Esophagus squamous epithelium (tissue), 4 donors: ENCODE results near the gene STMN3.

Experiments
- POLR2A ChIP-seq, 4 donors: fragments of 450-650 bp; IDR thresholded peaks; one replicate each; pipeline ENCODE4 v1.6.1; 2017; ENCODE audit warnings: antibody characterized with exemption in 4 of 4, mild to moderate bottlenecking in 4 of 4, moderate library complexity in 3 of 4
- TF ChIP-seq, protein P1 (sequence below), 6 experiments: fragments of 450-650 bp in 4 of 6; fragments of 200-600 bp in 2 of 6; sonication (generic) in 2 of 6; IDR thresholded peaks; one replicate each; pipeline ENCODE4 v1.5.1; 2016 to 2019; ENCODE audit warnings: antibody characterized with exemption in 6 of 6, mild to moderate bottlenecking in 4 of 6, moderate library complexity in 4 of 6

DNA sequence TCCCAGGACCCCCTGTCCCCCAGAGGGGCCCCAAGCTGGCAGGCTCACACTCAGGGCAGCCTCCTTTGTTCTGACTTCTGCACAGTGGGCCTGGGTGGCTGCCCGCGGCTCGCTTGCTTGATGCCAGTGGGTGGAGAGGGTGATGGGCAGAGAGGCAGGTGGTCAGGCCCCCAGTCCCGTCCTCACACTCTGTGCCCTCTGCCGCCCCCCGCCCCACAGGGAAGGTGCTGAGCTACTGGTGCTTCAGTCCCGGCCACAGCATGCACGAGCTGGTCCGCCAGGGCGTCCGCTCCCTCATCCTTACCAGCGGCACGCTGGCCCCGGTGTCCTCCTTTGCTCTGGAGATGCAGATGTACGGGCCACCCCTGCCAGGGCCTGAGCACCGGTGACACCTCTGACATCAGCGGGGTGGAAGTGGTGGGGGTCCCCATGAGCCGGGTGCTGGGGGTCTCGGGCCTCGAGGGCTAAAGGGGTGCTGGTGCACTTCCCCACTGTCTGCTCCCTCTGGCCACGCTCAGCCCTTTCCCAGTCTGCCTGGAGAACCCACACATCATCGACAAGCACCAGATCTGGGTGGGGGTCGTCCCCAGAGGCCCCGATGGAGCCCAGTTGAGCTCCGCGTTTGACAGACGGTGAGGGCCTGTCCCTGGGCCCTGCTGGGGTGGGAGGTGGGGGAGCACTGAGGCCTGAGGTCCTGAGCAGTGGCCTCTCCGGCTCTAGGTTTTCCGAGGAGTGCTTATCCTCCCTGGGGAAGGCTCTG, 34.4 kb upstream of the STMN3 start:
- TF ChIP-seq POLR2A (IDR thresholded peaks at IDR 0.05): no peak
- TF ChIP-seq, protein P1, sequence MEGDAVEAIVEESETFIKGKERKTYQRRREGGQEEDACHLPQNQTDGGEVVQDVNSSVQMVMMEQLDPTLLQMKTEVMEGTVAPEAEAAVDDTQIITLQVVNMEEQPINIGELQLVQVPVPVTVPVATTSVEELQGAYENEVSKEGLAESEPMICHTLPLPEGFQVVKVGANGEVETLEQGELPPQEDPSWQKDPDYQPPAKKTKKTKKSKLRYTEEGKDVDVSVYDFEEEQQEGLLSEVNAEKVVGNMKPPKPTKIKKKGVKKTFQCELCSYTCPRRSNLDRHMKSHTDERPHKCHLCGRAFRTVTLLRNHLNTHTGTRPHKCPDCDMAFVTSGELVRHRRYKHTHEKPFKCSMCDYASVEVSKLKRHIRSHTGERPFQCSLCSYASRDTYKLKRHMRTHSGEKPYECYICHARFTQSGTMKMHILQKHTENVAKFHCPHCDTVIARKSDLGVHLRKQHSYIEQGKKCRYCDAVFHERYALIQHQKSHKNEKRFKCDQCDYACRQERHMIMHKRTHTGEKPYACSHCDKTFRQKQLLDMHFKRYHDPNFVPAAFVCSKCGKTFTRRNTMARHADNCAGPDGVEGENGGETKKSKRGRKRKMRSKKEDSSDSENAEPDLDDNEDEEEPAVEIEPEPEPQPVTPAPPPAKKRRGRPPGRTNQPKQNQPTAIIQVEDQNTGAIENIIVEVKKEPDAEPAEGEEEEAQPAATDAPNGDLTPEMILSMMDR (IDR thresholded peaks at IDR 0.05): no peak
